ENCODE data around the gene EIF4EBP3.

DNA sequence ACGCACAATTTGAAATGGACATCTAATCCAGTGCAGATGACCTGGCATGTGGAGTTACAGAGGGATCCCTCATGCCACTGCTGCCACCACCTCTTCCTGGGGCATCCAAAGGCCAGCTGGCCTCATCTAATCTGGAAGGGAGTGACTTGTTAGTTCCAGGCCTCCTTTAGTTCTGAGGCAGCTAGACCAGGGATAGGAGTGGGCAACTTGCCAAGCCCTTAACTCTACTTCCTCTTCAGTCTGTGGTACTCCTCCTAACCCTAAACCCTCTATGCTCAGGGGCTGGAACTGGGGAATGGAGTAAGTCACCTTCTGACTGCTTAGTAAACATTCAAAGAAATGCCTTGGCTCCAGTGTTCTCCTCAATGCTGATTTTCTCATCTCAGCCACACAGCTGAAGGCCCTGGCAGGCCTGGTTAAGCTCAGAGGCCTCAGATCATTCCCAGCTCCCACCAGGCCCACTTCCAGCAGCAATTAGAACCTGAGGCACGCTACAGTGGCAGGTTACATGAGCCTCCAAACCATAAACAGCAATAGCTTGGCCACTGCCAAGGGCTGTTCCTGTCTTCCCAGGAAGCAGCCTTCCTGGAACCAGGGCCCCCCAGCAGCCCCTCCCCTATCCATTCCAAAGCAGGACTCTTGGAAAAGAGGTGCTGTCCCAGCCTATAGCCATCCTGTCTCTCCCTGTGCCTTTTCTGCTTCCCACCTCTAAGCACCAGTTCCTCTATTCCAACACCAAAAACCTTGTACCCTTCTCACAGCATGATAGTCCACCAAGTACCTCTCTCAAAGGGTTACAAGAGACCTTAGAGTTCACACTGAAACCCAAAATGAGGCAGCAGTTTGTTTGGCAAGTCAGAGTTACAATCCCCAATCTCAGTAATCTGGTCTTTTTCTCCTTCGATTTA lies 2.0 kb downstream of the EIF4EBP3 start:
- TF ChIP-seq, protein P1, sequence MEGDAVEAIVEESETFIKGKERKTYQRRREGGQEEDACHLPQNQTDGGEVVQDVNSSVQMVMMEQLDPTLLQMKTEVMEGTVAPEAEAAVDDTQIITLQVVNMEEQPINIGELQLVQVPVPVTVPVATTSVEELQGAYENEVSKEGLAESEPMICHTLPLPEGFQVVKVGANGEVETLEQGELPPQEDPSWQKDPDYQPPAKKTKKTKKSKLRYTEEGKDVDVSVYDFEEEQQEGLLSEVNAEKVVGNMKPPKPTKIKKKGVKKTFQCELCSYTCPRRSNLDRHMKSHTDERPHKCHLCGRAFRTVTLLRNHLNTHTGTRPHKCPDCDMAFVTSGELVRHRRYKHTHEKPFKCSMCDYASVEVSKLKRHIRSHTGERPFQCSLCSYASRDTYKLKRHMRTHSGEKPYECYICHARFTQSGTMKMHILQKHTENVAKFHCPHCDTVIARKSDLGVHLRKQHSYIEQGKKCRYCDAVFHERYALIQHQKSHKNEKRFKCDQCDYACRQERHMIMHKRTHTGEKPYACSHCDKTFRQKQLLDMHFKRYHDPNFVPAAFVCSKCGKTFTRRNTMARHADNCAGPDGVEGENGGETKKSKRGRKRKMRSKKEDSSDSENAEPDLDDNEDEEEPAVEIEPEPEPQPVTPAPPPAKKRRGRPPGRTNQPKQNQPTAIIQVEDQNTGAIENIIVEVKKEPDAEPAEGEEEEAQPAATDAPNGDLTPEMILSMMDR (conservative IDR thresholded peaks at IDR 0.05 in 1 of 2, IDR thresholded peaks at IDR 0.05 in 1 of 2; ENCODE audit: low read depth in 1 of 2, low read length in 2 of 2): no peak
- TF ChIP-seq EZH2 (IDR thresholded peaks at IDR 0.05; ENCODE audit: low read length, missing control alignments): no peak

All from fibroblast of lung (primary cell).